ENCODE measurements around the gene SNRK.

- TF ChIP-seq CTCF (conservative IDR thresholded peaks at IDR 0.05; ENCODE audit: low read depth, low read length) (no peak), EZH2 (IDR thresholded peaks at IDR 0.05; ENCODE audit: borderline replicate concordance, low read depth, low read length, poor library complexity, severe bottlenecking) (no peak)
These were observed 696 bp upstream of the SNRK start for GRCh38 chr3:43285644-43286043.

Data from A673 (cell line).